ENCODE results near the gene SMLR1. TPM values are rescaled to one million over a fixed set of nuclear protein-coding genes. Genes with fewer than 3 reads are reported as not detected.

The SMLR1 gene
- total RNA-seq, 1 experiment from 2014 or later, result 0.08 TPM

DNA sequence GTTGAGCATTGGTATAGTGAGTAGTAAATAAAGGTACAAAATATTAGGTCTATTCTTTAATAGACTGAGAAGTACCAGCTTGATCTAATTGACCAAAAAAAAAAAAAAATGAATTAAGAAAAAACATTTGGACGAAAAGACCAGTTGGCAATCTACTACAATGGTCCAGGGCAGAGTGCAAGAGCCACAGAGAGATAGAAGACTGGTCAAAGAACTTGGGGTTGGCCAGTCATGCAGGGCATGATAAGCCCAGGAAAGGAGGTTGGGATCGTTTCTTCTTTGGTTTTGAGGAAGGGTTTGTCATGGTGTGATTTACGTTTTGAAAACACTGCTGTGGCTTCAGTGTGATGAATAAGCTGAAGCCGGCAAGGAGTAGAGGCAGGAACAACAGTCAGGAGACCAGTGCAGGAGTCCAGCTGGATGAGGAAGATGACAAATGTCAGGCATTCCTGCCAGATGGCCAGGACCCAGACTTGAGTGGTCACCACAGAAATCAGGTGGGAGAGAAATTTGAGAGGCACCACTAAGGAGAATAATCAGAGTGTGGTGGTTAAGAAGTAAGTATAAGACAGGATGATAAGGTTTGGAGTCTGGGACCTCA is 14.0 kb downstream of the SMLR1 start:
- no peak overlapping the region for H3K4me3 ChIP-seq (ENCODE audit: low read depth in 2 of 2, low read length in 2 of 2)
- in situ Hi-C loops (cut with HindIII; ENCODE audit: low pct_unique_long_range_greater_than_20kb, low sequenced_read_pairs), result no loop called here
- no peaks in the 10 kb centered on the region for H3K27me3 ChIP-seq (ENCODE audit: control insufficient read depth, insufficient read depth, low read length)
- ChIA-PET CTCF (no interaction called here), POLR2A (no interaction called here)
- no peak overlapping the region for H3K27ac ChIP-seq (ENCODE audit: low read length)
- TF ChIP-seq, protein P1, sequence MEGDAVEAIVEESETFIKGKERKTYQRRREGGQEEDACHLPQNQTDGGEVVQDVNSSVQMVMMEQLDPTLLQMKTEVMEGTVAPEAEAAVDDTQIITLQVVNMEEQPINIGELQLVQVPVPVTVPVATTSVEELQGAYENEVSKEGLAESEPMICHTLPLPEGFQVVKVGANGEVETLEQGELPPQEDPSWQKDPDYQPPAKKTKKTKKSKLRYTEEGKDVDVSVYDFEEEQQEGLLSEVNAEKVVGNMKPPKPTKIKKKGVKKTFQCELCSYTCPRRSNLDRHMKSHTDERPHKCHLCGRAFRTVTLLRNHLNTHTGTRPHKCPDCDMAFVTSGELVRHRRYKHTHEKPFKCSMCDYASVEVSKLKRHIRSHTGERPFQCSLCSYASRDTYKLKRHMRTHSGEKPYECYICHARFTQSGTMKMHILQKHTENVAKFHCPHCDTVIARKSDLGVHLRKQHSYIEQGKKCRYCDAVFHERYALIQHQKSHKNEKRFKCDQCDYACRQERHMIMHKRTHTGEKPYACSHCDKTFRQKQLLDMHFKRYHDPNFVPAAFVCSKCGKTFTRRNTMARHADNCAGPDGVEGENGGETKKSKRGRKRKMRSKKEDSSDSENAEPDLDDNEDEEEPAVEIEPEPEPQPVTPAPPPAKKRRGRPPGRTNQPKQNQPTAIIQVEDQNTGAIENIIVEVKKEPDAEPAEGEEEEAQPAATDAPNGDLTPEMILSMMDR (IDR thresholded peaks at IDR 0.05), result no peak
- TF ChIP-seq TCF7L2 (IDR thresholded peaks at IDR 0.05; ENCODE audit: low read depth, low read length) (no peak), POLR2AphosphoS5 (IDR thresholded peaks at IDR 0.05; ENCODE audit: low read depth, low read length) (no peak), SIN3A (IDR thresholded peaks at IDR 0.05; ENCODE audit: borderline replicate concordance, insufficient read depth, low read depth, low read length) (no peak)
- TF ChIP-seq, protein P2, sequence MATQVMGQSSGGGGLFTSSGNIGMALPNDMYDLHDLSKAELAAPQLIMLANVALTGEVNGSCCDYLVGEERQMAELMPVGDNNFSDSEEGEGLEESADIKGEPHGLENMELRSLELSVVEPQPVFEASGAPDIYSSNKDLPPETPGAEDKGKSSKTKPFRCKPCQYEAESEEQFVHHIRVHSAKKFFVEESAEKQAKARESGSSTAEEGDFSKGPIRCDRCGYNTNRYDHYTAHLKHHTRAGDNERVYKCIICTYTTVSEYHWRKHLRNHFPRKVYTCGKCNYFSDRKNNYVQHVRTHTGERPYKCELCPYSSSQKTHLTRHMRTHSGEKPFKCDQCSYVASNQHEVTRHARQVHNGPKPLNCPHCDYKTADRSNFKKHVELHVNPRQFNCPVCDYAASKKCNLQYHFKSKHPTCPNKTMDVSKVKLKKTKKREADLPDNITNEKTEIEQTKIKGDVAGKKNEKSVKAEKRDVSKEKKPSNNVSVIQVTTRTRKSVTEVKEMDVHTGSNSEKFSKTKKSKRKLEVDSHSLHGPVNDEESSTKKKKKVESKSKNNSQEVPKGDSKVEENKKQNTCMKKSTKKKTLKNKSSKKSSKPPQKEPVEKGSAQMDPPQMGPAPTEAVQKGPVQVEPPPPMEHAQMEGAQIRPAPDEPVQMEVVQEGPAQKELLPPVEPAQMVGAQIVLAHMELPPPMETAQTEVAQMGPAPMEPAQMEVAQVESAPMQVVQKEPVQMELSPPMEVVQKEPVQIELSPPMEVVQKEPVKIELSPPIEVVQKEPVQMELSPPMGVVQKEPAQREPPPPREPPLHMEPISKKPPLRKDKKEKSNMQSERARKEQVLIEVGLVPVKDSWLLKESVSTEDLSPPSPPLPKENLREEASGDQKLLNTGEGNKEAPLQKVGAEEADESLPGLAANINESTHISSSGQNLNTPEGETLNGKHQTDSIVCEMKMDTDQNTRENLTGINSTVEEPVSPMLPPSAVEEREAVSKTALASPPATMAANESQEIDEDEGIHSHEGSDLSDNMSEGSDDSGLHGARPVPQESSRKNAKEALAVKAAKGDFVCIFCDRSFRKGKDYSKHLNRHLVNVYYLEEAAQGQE (IDR thresholded peaks at IDR 0.05; ENCODE audit: insufficient read depth in 1 of 2, low read depth in 2 of 2, low read length in 1 of 2), result no peak
- no peak for DNase-seq (ENCODE audit: low read depth, low spot score)
- BruUV-seq (replicated peaks), result no TSS peak
- no peak for ATAC-seq
- no peaks in the 10 kb centered on the region for H3K36me3 ChIP-seq (ENCODE audit: control insufficient read depth, insufficient read depth, low read length)
- intact Hi-C loops (cut with micrococcal nuclease; ENCODE audit: unreplicated experiment), result loop anchor here (5.0 kb wide), 1 partner anchor 519 kb away; no protein-coding TSS in a partner anchor
- H3K4me1 ChIP-seq (ENCODE audit: control insufficient read depth, insufficient read depth, low read length), result no peaks in the 10 kb centered on the region
- no peaks in the 10 kb centered on the region for H3K9me3 ChIP-seq (ENCODE audit: control insufficient read depth, insufficient read depth, low read depth, low read length)

DNA sequence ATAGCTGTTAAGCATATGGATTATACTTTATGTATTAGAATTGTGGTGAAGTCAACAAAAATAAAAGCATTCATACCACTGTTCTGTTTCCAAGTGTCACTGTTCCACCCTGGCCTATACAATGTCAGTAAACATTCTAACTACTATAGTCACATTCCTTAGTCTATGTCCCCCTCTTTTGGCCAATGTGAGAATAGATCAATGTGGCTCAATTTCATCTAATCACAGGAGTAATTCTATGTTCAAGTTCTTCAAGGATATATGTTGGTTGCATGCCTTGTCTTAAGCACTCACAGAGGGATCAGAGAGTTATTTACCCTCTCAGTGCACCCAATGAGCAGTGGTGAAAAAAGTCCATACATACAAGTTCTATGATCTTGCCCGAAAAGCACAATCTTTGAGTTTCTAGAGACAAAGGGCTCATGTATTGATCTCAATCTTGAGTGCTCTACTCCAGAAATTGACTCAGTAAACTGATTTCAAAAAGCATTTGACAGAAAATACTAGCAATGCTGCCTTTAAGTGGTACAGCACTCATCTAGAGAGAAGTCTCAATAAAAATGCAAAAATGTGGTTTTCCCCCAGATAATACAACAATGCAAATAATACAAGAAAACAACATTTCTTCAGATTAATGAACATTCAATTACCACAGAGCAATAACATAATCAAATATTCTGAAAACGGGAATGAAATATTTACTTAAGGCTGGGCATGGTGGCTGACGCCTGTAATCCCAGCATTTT is 16.5 kb downstream of the SMLR1 start:
- BruUV-seq (replicated peaks), result no TSS peak
- no peak overlapping the region for H3K27ac ChIP-seq (ENCODE audit: low read length)
- TF ChIP-seq, protein P1 (IDR thresholded peaks at IDR 0.05), result peak; percentile 39; the same call in 1 of the 2 replicates
- TF ChIP-seq, protein P2 (IDR thresholded peaks at IDR 0.05; ENCODE audit: insufficient read depth in 1 of 2, low read depth in 2 of 2, low read length in 1 of 2), result no peak
- intact Hi-C loops (cut with micrococcal nuclease; ENCODE audit: unreplicated experiment), result loop anchor here (5.0 kb wide), 1 partner anchor 521 kb away; no protein-coding TSS in a partner anchor
- no peaks in the 10 kb centered on the region for H3K9me3 ChIP-seq (ENCODE audit: control insufficient read depth, insufficient read depth, low read depth, low read length)
- ATAC-seq (peak; percentile 77), DNase-seq (ENCODE audit: low read depth, low spot score) (peak; percentile 8)
- H3K4me1 ChIP-seq (ENCODE audit: control insufficient read depth, insufficient read depth, low read length), result no peaks in the 10 kb centered on the region
- ChIA-PET CTCF (no interaction called here), POLR2A (no interaction called here)
- in situ Hi-C loops (cut with HindIII; ENCODE audit: low pct_unique_long_range_greater_than_20kb, low sequenced_read_pairs), result no loop called here
- H3K4me3 ChIP-seq (ENCODE audit: low read depth in 2 of 2, low read length in 2 of 2), result no peak overlapping the region
- H3K36me3 ChIP-seq (ENCODE audit: control insufficient read depth, insufficient read depth, low read length), result no peaks in the 10 kb centered on the region
- no peaks in the 10 kb centered on the region for H3K27me3 ChIP-seq (ENCODE audit: control insufficient read depth, insufficient read depth, low read length)

Measured in Panc1 (cell line).